SK-N-SH (cell line): ENCODE data around the gene FDX2. TPM values are rescaled to one million over a fixed set of nuclear protein-coding genes. Genes with fewer than 3 reads are reported as not detected.
A peak's percentile ranks its signal among the peaks of the same experiment; 100 is the strongest.

Experiments
- CTCF ChIA-PET: fragments of 300-600, 350-600 bp; formaldehyde crosslinking; extraction: SDS; loops from one replicate; lab custom pipeline; 2021; lab: Yijun Ruan, JAX
- POLR2A ChIA-PET: fragments of 350-600 bp; sonication (Branson Sonifier 250); formaldehyde crosslinking; extraction: SDS; loops from one replicate; lab custom pipeline; 2020; ENCODE audit warnings: antibody characterized with exemption, inconsistent platforms; lab: Yijun Ruan, JAX
- DNase-seq: peaks from one replicate; pipeline ENCODE4 v3.0.0; 2012
- H2AFZ ChIP-seq: fragments of 200-600 bp; sonication (generic); 2 replicates; pipeline ENCODE4 v1.8.1; 2016; ENCODE audit warnings: antibody characterized with exemption, mild to moderate bottlenecking, low read depth
- H3F3A ChIP-seq: fragments of 200-600 bp; sonication (generic); replicated peaks from 2 replicates; pipeline ENCODE3; 2016; ENCODE audit warnings: antibody characterized with exemption, mild to moderate bottlenecking; ENCODE audit not compliant: insufficient read depth
- H3K27ac ChIP-seq, 2 experiments: fragments of 200-500 bp in 1 of 2; fragments of 200-600 bp in 1 of 2; sonication (Bioruptor generic) in 1 of 2; sonication (generic), shearing (Covaris generic) in 1 of 2; 2 replicates each; pipeline versions ENCODE4 v1.5.1 to v1.6.1; 2014 to 2016; ENCODE audit warnings: low read depth in 2 of 2, inconsistent platforms in 1 of 2, low read length in 1 of 2, mild to moderate bottlenecking in 1 of 2, mixed read lengths in 1 of 2
- H3K27me3 ChIP-seq: fragments of 200-600 bp; sonication (generic), shearing (Covaris generic); 2 replicates; pipeline ENCODE4 v1.6.1; 2016; ENCODE audit warnings: mixed run types; ENCODE audit not compliant: insufficient read depth
- H3K36me3 ChIP-seq, 2 experiments: fragments of 200-500 bp in 1 of 2; fragments of 200-600 bp in 1 of 2; sonication (Bioruptor generic) in 1 of 2; sonication (generic) in 1 of 2; replicated peaks in 1 of 2; 2 replicates each; pipeline versions ENCODE3 to v1.5.1; 2014 to 2016; ENCODE audit warnings: low read length in 1 of 2, mild to moderate bottlenecking in 1 of 2; ENCODE audit not compliant: insufficient read depth in 2 of 2, control insufficient read depth in 1 of 2
- H3K4me1 ChIP-seq, 2 experiments: fragments of 200-500 bp in 1 of 2; fragments of 200-600 bp in 1 of 2; sonication (Bioruptor generic) in 1 of 2; sonication (generic), shearing (Covaris generic) in 1 of 2; 2 replicates each; pipeline versions ENCODE4 v1.5.1 to v1.6.1; 2014 to 2016; ENCODE audit warnings: low read depth in 1 of 2, low read length in 1 of 2, mixed run types in 1 of 2; ENCODE audit not compliant: insufficient read depth in 2 of 2, control insufficient read depth in 1 of 2
- H3K4me2 ChIP-seq: fragments of 200-600 bp; sonication (generic), shearing (Covaris generic); 2 replicates; pipeline ENCODE4 v1.6.1; 2017; ENCODE audit warnings: mixed run types
- H3K4me3 ChIP-seq, 2 experiments: fragments of 200-500 bp in 1 of 2; fragments of 200-600 bp in 1 of 2; sonication (Bioruptor generic) in 1 of 2; sonication (generic), shearing (Covaris generic) in 1 of 2; 2 replicates each; pipeline versions ENCODE4 v1.5.1 to v1.8.1; 2014 to 2016; ENCODE audit warnings: low read depth in 2 of 2, inconsistent platforms in 1 of 2, low read length in 1 of 2, mild to moderate bottlenecking in 1 of 2, mixed read lengths in 1 of 2, moderate library complexity in 1 of 2
- H3K79me2 ChIP-seq: fragments of 200-600 bp; sonication (generic); 2 replicates; pipeline ENCODE4 v1.8.1; 2017; ENCODE audit warnings: mild to moderate bottlenecking; ENCODE audit not compliant: insufficient read depth
- H3K9ac ChIP-seq: fragments of 200-600 bp; sonication (generic); 2 replicates; pipeline ENCODE4 v1.6.1; 2017; ENCODE audit warnings: mixed run types
- H3K9me2 ChIP-seq: fragments of 200-600 bp; sonication (generic); 2 replicates; pipeline ENCODE4 v1.6.1; 2017; ENCODE audit warnings: mixed run types
- H3K9me3 ChIP-seq: fragments of 200-600 bp; sonication (generic); 2 replicates; pipeline ENCODE4 v1.6.1; 2017; ENCODE audit warnings: mixed run types, mild to moderate bottlenecking, moderate library complexity
- H4K20me1 ChIP-seq: fragments of 200-600 bp; sonication (generic); 2 replicates; pipeline ENCODE4 v1.6.1; 2017; ENCODE audit warnings: mild to moderate bottlenecking, mixed run types; ENCODE audit not compliant: insufficient read depth
- CTCF ChIP-seq: fragments of 200-600 bp; sonication (generic); IDR thresholded peaks from 2 replicates; pipeline ENCODE4 v1.6.1; 2017; ENCODE audit warnings: antibody characterized with exemption, mild to moderate bottlenecking, moderate library complexity
- ELF1 ChIP-seq: IDR thresholded peaks from 2 replicates; pipeline ENCODE4 v1.4.0; 2012
- EP300 ChIP-seq, 2 experiments: IDR thresholded peaks; 2 replicates each; pipeline versions ENCODE4 v1.4.0 to v1.6.1; 2012; ENCODE audit warnings: borderline replicate concordance in 1 of 2, low read depth in 1 of 2, low read length in 1 of 2
- EZH2phosphoT487 ChIP-seq: fragments of 200-600 bp; sonication (generic); IDR thresholded peaks from 2 replicates; pipeline ENCODE4 v1.6.1; 2017; ENCODE audit warnings: low read depth, mixed run types, mild to moderate bottlenecking, antibody characterized with exemption, moderate library complexity, borderline replicate concordance
- FOSL2 ChIP-seq: IDR thresholded peaks from 2 replicates; pipeline ENCODE4 v1.4.0; 2012; ENCODE audit warnings: low read depth, mild to moderate bottlenecking, moderate library complexity, borderline replicate concordance
- FOXM1 ChIP-seq: IDR thresholded peaks from 2 replicates; pipeline ENCODE4 v1.4.0; 2012; ENCODE audit warnings: low read depth, mild to moderate bottlenecking
- GABPA ChIP-seq: IDR thresholded peaks from 2 replicates; pipeline ENCODE4 v1.4.0; 2012; ENCODE audit warnings: low read depth, mild to moderate bottlenecking
- GATA2 ChIP-seq: sonication (generic); formaldehyde crosslinking; IDR thresholded peaks from 2 replicates; pipeline ENCODE4 v1.5.0; 2020; ENCODE audit warnings: mild to moderate bottlenecking, missing genetic modification reagents
- MEF2A ChIP-seq: IDR thresholded peaks from 2 replicates; pipeline ENCODE4 v1.4.0; 2012; ENCODE audit warnings: low read depth, borderline replicate concordance
- MXI1 ChIP-seq: IDR thresholded peaks from 2 replicates; pipeline ENCODE4 v1.6.1; 2012; ENCODE audit warnings: mild to moderate bottlenecking, low read depth, low read length, improper control_type of control experiment
- NFIC ChIP-seq: IDR thresholded peaks from 2 replicates; pipeline ENCODE4 v1.4.0; 2012; ENCODE audit warnings: borderline replicate concordance
- RAD21 ChIP-seq: IDR thresholded peaks from 2 replicates; pipeline ENCODE4 v1.6.1; 2012; ENCODE audit warnings: mild to moderate bottlenecking, low read length
- RFX5 ChIP-seq: IDR thresholded peaks from 2 replicates; pipeline ENCODE4 v1.6.1; 2012; ENCODE audit warnings: mild to moderate bottlenecking, improper control_type of control experiment, low read length
- SMC3 ChIP-seq: IDR thresholded peaks from 2 replicates; pipeline ENCODE4 v1.6.1; 2012; ENCODE audit warnings: low read depth, low read length, improper control_type of control experiment
- TEAD4 ChIP-seq: IDR thresholded peaks from 2 replicates; pipeline ENCODE4 v1.4.0; 2012; ENCODE audit warnings: mild to moderate bottlenecking, borderline replicate concordance; ENCODE audit not compliant: insufficient read depth
- YY1 ChIP-seq: IDR thresholded peaks from 2 replicates; pipeline ENCODE4 v1.4.0; 2012; ENCODE audit warnings: low read depth, mild to moderate bottlenecking
- WGBS: methylation state at CpG from one replicate; pipeline ENCODE4 v1.1.6; 2017; ENCODE audit warnings: low lambda C conversion rate; 5-methylcytosine and 5-hydroxymethylcytosine counted together
- polyA plus RNA-seq, 3 experiments: library from polyadenylated mRNA; depleted of rRNA; stranded (reverse); fragments of >200 nt; gene quantifications; 2 replicates each; pipeline ENCODE4 v1.2.3, GENCODE V29; 2012
- TF ChIP-seq, protein P1 (sequence below): fragments of 150-350 bp; IDR thresholded peaks from 2 replicates; pipeline ENCODE4 v1.6.1; 2016; ENCODE audit warnings: mild to moderate bottlenecking, low read depth, low read length
- TF ChIP-seq, protein P2 (sequence below): IDR thresholded peaks from 2 replicates; pipeline ENCODE4 v1.4.0; 2012; ENCODE audit warnings: low read depth, borderline replicate concordance

The FDX2 gene
- polyA plus RNA-seq, 1 of the 3 experiments (the other 2 are of a cell fraction): 45.8 TPM

GRCh38 chr19:10321874-10322835, 6.3 kb upstream of the FDX2 start:
- POLR2A ChIA-PET: interaction anchor here (1.4 to 1.5 kb wide), 2 partner anchors 12 kb away, joined by 3 to 4 read pairs; no protein-coding TSS in a partner anchor
- 94% methylated on average over 15 of the region's 19 CpGs for WGBS
- Histone ChIP-seq H2AFZ (no peak overlapping the region), H3K27me3 (no peaks in the 10 kb centered on the region), H3K79me2 (peaks cover 13% of the 10 kb centered on the region; the same call in 1 of the 2 replicates), H3K4me2 (no peak overlapping the region), H3K4me3 (no peak overlapping the region), H3F3A (peaks cover 6% of the 10 kb centered on the region), H3K27ac (no peak overlapping the region), H3K9me2 (no peaks in the 10 kb centered on the region), H3K4me1 (no peaks in the 10 kb centered on the region; a peak in 1 of 4 replicates), H3K9ac (no peak overlapping the region), H4K20me1 (no peaks in the 10 kb centered on the region), H3K36me3 (peaks cover 11 to 45% of the 10 kb centered on the region in 2 experiments), H3K9me3 (no peaks in the 10 kb centered on the region)
- CTCF ChIA-PET: no interaction called here
- peak; percentile 23 for DNase-seq
- TF ChIP-seq MXI1: no peak
- no peak for TF ChIP-seq NFIC
- no peak for TF ChIP-seq FOSL2
- TF ChIP-seq TEAD4: no peak
- TF ChIP-seq CTCF: no peak
- no peak for TF ChIP-seq EP300 (IDR thresholded peaks at IDR 0.05; ENCODE audit: borderline replicate concordance in 1 of 2, low read depth in 1 of 2, low read length in 1 of 2)
- no peak for TF ChIP-seq MEF2A
- no peak for TF ChIP-seq RFX5
- no peak for TF ChIP-seq SMC3
- TF ChIP-seq ELF1: no peak
- TF ChIP-seq RAD21: no peak
- TF ChIP-seq GABPA: no peak
- no peak for TF ChIP-seq YY1
- TF ChIP-seq FOXM1: no peak
- TF ChIP-seq, protein P1, sequence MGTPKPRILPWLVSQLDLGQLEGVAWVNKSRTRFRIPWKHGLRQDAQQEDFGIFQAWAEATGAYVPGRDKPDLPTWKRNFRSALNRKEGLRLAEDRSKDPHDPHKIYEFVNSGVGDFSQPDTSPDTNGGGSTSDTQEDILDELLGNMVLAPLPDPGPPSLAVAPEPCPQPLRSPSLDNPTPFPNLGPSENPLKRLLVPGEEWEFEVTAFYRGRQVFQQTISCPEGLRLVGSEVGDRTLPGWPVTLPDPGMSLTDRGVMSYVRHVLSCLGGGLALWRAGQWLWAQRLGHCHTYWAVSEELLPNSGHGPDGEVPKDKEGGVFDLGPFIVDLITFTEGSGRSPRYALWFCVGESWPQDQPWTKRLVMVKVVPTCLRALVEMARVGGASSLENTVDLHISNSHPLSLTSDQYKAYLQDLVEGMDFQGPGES: no peak
- no peak for TF ChIP-seq EZH2phosphoT487
- no peak for TF ChIP-seq GATA2 (CRISPR knock-in tag)
- TF ChIP-seq, protein P2, sequence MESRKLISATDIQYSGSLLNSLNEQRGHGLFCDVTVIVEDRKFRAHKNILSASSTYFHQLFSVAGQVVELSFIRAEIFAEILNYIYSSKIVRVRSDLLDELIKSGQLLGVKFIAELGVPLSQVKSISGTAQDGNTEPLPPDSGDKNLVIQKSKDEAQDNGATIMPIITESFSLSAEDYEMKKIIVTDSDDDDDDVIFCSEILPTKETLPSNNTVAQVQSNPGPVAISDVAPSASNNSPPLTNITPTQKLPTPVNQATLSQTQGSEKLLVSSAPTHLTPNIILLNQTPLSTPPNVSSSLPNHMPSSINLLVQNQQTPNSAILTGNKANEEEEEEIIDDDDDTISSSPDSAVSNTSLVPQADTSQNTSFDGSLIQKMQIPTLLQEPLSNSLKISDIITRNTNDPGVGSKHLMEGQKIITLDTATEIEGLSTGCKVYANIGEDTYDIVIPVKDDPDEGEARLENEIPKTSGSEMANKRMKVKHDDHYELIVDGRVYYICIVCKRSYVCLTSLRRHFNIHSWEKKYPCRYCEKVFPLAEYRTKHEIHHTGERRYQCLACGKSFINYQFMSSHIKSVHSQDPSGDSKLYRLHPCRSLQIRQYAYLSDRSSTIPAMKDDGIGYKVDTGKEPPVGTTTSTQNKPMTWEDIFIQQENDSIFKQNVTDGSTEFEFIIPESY: no peak
